Activated CD4-positive, alpha-beta T cell treated with anti-CD3 and anti-CD28 coated beads for 36 hours (primary cell): Measurements from ENCODE around the gene EPHA4. TPM values are rescaled to one million over a fixed set of nuclear protein-coding genes. Genes with fewer than 3 reads are reported as not detected.
"Not testable (repeated sequence)": the region's sequence is repeated elsewhere in the genome, so short reads cannot be mapped to it uniquely, and the experiment has no call there.

Experiments used
- ATAC-seq: fragments of 200-7000 bp; cut with Tn5 transposase; one replicate; pipeline ENCODE4 v1.10.0; 2021; ENCODE audit warnings: mild to moderate bottlenecking, moderate library complexity
- CTCF ChIA-PET: fragments of 350-600 bp; sonication (Branson Sonifier 250); formaldehyde crosslinking; loops from one replicate; lab custom pipeline; 2021; ENCODE audit warnings: antibody characterized with exemption; lab: Charles Lee
- POLR2A ChIA-PET: fragments of 350-600 bp; sonication (Branson Sonifier 250); formaldehyde crosslinking; loops from one replicate; lab custom pipeline; 2021; ENCODE audit warnings: antibody characterized with exemption, inconsistent platforms; lab: Charles Lee
- DNase-seq: peaks from one replicate; pipeline ENCODE4 v3.0.0-alpha.2; 2020
- H3K27ac Mint-ChIP-seq: one replicate; pipeline ENCODE4 v1.8.0; 2021; ENCODE audit warnings: mixed read lengths
- H3K27me3 Mint-ChIP-seq: one replicate; pipeline ENCODE4 v1.8.0; 2021; ENCODE audit warnings: mixed read lengths
- H3K36me3 Mint-ChIP-seq: one replicate; pipeline ENCODE4 v1.8.0; 2021; ENCODE audit warnings: low read depth, mixed read lengths
- H3K4me1 Mint-ChIP-seq: one replicate; pipeline ENCODE4 v1.8.0; 2021; ENCODE audit warnings: mixed read lengths
- H3K4me3 Mint-ChIP-seq: one replicate; pipeline ENCODE4 v1.8.0; 2021; ENCODE audit warnings: mild to moderate bottlenecking, moderate library complexity, mixed read lengths
- H3K9me3 Mint-ChIP-seq: one replicate; pipeline ENCODE4 v1.8.0; 2021; ENCODE audit warnings: low read depth, mixed read lengths
- intact Hi-C, 2 experiments: fragments of 100-400 bp; cut with DNase I in 1 of 2; cut with micrococcal nuclease in 1 of 2; formaldehyde crosslinking; loops; one replicate each; pipeline versions ENCODE4 v1.14.2 to v1.15.1; 2022 to 2024; cut with DNase I, micrococcal nuclease
- total RNA-seq, 2 experiments: library from RNA; stranded (reverse); gene quantifications; one replicate each; pipeline ENCODE4 v1.2.3, GENCODE V29; 2021

The EPHA4 gene
- total RNA-seq, 2 experiments from 2014 or later = 5.9 to 7.2 TPM

DNA sequence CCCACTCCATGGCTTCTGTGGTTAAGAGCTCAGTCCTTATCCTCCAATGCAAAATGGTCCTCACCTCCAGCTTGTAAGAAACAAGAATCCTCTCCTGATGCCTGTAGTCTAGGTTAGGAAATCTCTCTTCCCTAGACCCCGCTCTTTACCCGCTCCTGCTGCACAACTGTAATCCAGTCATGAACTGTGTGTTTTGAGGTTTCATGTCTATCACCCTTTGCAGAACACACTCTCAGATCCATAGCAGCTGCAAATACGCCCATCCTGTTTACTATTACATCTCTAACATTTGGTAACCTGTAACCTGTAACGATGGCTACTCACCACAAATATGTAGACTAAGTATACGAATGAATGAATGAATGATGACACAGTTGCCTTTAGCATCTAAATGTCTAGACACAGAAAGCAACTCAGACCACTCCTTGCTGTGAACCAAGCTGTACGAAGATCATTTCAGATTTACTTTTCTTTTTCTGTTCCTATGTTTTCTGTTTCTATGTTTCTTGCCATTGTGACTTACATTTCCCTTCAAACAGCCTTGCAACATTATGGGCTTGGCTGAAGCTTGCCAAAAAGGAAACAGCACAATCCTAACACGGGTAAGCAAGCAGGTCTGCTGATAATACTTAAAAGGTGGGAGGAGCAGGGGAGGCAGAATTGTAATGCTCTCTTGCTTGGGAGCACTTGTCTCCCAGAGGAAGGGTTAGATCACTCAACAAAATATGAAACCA is 53.7 kb downstream of the EPHA4 start:
- intact Hi-C loops = loop anchor here (1.0 to 5.0 kb wide), 6 partner anchors 16 to 1139 kb away; partner anchors contain the start of genes EPHA4 (in 1 of the 2) and FARSB (in 1 of the 2)
- Mint-ChIP-seq H3K4me1 (peaks cover 13% of the 10 kb centered on the region), H3K36me3 (no peaks in the 10 kb centered on the region), H3K9me3 (no peaks in the 10 kb centered on the region), H3K27ac (no peak overlapping the region), H3K4me3 (no peak overlapping the region), H3K27me3 (no peaks in the 10 kb centered on the region)
- POLR2A ChIA-PET = interaction anchor here (2.2 kb wide), 1 partner anchor 11 kb away, joined by 6 read pairs; no protein-coding TSS in a partner anchor
- peak; percentile 24 for DNase-seq
- CTCF ChIA-PET = interaction anchor here (0.7 to 1.9 kb wide), 7 partner anchors 13 to 371 kb away, joined by 3 to 5 read pairs (median 3); no protein-coding TSS in a partner anchor
- ATAC-seq = peak; percentile 72

DNA sequence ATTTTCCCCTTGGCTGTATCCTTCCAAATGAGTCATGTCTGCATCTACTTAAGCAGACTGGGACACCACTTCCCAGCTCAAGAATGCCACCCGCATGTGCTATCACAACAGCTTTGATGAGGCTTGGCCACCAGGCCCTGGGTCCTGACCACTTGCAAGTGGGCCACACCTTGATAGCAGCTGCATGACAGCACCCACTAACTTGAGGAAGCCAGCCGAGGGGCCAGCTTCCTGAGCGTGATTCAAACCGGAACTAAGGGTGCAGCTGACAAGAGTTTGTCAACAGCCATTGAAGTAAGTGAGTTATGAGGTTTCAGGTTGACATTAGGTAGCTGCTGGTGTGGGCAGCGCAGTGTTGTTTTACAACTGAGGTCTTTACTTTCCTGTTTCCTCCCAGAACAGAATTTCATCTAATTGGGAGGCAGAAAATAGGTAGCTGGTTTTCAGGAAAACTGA is 54.4 kb downstream of the EPHA4 start:
- Mint-ChIP-seq H3K4me3 (no peak overlapping the region), H3K27ac (no peak overlapping the region), H3K27me3 (no peaks in the 10 kb centered on the region), H3K36me3 (no peaks in the 10 kb centered on the region), H3K4me1 (peaks cover 13% of the 10 kb centered on the region), H3K9me3 (no peaks in the 10 kb centered on the region)
- intact Hi-C loops = loop anchor here (1.0 to 5.0 kb wide), 6 partner anchors 15 to 1140 kb away; partner anchors contain the start of genes EPHA4 (in 1 of the 2) and FARSB (in 1 of the 2)
- POLR2A ChIA-PET = interaction anchor here (2.2 kb wide), 1 partner anchor 10 kb away, joined by 6 read pairs; no protein-coding TSS in a partner anchor
- CTCF ChIA-PET = interaction anchor here (0.7 to 1.9 kb wide), 5 partner anchors 13 to 370 kb away, joined by 3 to 5 read pairs (median 4); no protein-coding TSS in a partner anchor
- peak; percentile 84 for DNase-seq
- ATAC-seq = peak; percentile 86

DNA sequence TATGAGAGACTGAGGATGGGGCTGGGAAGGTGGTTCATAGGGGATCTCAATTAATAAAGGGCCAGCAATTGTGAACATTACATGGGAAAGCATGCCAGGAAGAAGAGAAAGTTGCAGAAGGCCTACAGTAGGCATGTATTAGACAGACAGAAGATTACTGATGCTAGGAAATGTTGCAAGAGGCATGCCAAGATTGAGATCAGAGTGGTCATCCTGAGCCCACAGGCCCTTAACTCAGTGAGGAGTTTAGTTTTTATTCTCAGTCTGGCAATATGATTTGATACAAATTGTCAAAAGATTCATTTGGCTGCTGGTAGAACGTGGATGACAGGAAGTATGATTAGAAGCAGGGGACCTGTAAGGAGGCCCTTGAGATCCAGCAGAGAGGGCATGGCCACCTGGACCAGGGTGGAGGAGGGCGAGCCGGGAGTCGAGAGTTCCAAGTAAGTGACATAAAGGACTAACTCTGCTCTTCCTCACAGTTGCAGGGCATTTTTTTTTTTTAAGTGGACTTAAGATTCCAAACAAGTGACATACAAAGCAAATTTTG is 54.9 kb downstream of the EPHA4 start:
- ChIA-PET CTCF (interaction anchor here (0.7 to 1.2 kb wide), 4 partner anchors 14 to 370 kb away, joined by 3 to 5 read pairs (median 4); no protein-coding TSS in a partner anchor), POLR2A (no interaction called here)
- Mint-ChIP-seq H3K27ac (no peak overlapping the region), H3K4me3 (no peak overlapping the region), H3K36me3 (no peaks in the 10 kb centered on the region), H3K4me1 (peaks cover 13% of the 10 kb centered on the region), H3K9me3 (no peaks in the 10 kb centered on the region), H3K27me3 (no peaks in the 10 kb centered on the region)
- ATAC-seq (no peak), DNase-seq (peak; percentile 27)
- intact Hi-C loops = loop anchor here (1.0 to 5.0 kb wide), 3 partner anchors 15 to 1140 kb away; partner anchors contain the start of gene FARSB (in 1 of the 2)

DNA sequence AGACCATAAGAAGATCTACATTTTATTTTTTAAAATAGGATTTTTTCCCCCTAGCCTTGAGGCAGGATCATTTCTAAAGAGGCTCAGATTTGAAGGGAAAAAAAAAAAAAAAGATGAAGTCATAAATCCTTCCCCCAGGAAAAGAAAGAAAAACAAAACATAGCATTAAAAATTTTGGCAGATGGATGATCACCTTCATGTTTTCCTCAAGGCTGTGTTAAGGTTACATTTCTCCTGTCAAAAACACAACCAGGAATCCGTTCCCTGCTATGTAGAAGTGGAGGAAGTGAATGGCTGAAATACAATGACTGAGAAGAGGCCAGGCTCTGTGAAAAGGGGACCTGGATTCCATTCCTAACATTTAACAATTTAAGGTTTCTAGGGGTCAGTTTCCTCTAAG is 56.2 kb downstream of the EPHA4 start:
- intact Hi-C loops = loop anchor here (5.0 kb wide), 2 partner anchors 41 to 1141 kb away; partner anchors contain the start of gene FARSB (in 1 of the 2)
- POLR2A ChIA-PET = no interaction called here
- H3K27me3 Mint-ChIP-seq = no peaks in the 10 kb centered on the region

DNA sequence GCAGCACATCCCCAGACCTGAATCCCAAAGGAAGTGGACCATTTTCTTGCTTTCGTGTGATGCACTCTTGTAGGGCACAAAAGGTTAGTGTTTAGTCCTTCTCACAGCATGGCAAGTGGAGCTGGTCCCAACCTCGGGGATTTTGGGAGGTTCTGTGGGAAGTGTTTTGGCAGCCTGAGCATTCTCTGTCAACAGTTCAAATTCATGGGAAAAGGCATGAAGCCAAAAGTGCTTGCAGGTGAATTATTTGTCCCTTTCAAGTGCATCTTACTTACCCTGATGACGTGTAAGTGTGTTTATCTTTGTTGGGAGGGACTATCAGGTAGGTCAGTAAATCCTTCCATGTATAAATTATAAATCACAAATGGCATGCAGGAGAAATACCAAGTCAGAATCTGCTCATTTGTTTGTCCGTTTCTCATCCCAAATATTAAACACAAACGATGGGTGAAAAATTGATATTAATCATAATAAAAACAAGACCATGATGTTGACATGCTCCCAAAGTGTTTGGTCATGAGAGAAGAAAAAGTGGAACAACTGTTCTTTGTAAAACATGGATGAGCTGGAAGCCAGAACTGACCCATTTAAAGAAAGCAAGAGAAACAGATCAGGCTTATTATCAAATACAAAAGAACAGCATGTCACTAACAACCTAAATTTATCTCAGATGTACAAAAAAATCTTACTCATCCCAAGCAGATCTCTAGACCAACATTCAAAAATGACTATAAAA is 57.6 kb downstream of the EPHA4 start:
- ATAC-seq (no peak), DNase-seq (no peak)
- Mint-ChIP-seq H3K4me3 (no peak overlapping the region), H3K4me1 (peaks cover 4% of the 10 kb centered on the region), H3K9me3 (no peaks in the 10 kb centered on the region), H3K27me3 (no peaks in the 10 kb centered on the region), H3K36me3 (no peaks in the 10 kb centered on the region), H3K27ac (no peak overlapping the region)
- POLR2A ChIA-PET = no interaction called here
- intact Hi-C loops = loop anchor here (5.0 kb wide), 2 partner anchors 43 to 1143 kb away; partner anchors contain the start of gene FARSB (in 1 of the 2)
- CTCF ChIA-PET = interaction anchor here (0.6 kb wide), 1 partner anchor 20 kb away, joined by 3 read pairs; no protein-coding TSS in a partner anchor

More for the DNA sequence above, 56.2 kb downstream of the EPHA4 start:
- peaks cover 7% of the 10 kb centered on the region for H3K4me1 Mint-ChIP-seq
- no peak for DNase-seq
- no peaks in the 10 kb centered on the region for H3K9me3 Mint-ChIP-seq
- no peak overlapping the region for H3K27ac Mint-ChIP-seq
- ATAC-seq = no peak
- CTCF ChIA-PET = no interaction called here
- no peaks in the 10 kb centered on the region for H3K36me3 Mint-ChIP-seq
- H3K4me3 Mint-ChIP-seq = no peak overlapping the region

DNA sequence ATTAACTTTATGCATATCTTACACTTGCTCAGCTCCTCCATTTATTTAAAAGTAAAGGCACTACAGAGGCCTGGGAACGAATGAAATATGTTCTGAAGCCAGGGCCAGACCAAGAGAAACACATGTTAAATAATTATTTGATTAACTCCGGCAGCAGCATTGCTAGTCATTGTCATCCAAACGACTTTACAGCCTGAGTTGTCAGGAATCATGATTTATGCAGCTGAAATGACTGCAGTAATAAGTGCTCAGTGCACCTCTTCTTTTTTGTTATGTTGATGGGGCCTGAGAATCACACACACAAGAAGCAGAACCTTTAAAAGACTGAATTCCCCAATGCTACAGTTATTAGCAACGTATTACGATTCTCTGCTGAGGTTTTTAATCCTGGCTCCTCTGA is 58.9 kb downstream of the EPHA4 start:
- no peaks in the 10 kb centered on the region for H3K9me3 Mint-ChIP-seq
- CTCF ChIA-PET = interaction anchor here (0.5 to 0.6 kb wide), 2 partner anchors 90 to 252 kb away, joined by 3 read pairs; no protein-coding TSS in a partner anchor
- no peak overlapping the region for H3K4me3 Mint-ChIP-seq
- DNase-seq (no peak), ATAC-seq (no peak)
- POLR2A ChIA-PET = no interaction called here
- intact Hi-C loops = no loop called here
- no peaks in the 10 kb centered on the region for H3K27me3 Mint-ChIP-seq
- no peak overlapping the region for H3K27ac Mint-ChIP-seq
- H3K4me1 Mint-ChIP-seq = peaks cover 4% of the 10 kb centered on the region
- H3K36me3 Mint-ChIP-seq = no peaks in the 10 kb centered on the region

DNA sequence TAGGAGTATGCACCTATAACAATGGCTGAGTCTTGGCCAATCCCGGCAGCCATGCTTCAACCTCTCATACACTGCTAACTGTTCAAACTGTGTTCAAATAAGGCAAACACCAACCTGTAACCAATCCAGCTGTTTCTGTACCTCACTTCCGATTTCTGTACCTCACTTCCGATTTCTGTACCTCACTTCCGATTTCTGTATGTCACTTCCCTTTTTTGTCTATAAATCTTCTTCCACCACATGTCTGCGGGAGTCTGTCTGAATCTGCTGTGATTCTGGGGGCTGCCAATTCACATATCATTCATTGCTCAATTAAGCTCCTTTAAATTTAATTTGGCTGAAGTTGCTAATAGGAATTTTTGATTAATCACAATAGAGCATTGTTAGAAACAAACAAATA is 60.8 kb downstream of the EPHA4 start:
- H3K36me3 Mint-ChIP-seq, CTCF ChIA-PET, ATAC-seq: not testable (repeated sequence)

DNA sequence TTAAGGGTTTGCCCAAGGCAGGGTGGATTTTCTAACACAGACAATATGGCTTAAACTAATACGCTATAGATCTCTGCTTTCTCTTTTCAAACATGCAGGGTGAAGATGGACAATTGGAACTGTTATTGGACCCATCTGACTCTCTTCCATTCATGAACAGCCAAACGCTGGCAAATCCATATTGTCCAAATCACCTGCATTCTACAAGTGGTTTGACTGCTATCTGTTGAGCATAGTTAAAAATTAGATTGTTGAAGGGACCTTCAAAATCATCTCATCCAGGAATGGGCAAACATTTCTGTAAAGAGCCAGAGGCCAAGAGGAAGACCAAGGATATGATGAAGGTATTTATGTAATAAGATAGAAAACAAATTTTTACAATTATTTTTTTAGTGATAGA is 65.6 kb downstream of the EPHA4 start:
- ChIA-PET CTCF (no interaction called here), POLR2A (no interaction called here)
- Mint-ChIP-seq H3K4me3 (no peak overlapping the region), H3K27me3 (no peaks in the 10 kb centered on the region), H3K27ac (no peak overlapping the region), H3K4me1 (peaks cover 33% of the 10 kb centered on the region), H3K36me3 (no peaks in the 10 kb centered on the region), H3K9me3 (no peaks in the 10 kb centered on the region)
- ATAC-seq (no peak), DNase-seq (no peak)
- intact Hi-C loops = no loop called here

More for the DNA sequence above, 60.8 kb downstream of the EPHA4 start:
- peaks cover 11% of the 10 kb centered on the region for H3K4me1 Mint-ChIP-seq
- H3K27ac Mint-ChIP-seq, POLR2A ChIA-PET, intact Hi-C loops, H3K27me3 Mint-ChIP-seq, DNase-seq, H3K4me3 Mint-ChIP-seq, H3K9me3 Mint-ChIP-seq: not testable (repeated sequence)

DNA sequence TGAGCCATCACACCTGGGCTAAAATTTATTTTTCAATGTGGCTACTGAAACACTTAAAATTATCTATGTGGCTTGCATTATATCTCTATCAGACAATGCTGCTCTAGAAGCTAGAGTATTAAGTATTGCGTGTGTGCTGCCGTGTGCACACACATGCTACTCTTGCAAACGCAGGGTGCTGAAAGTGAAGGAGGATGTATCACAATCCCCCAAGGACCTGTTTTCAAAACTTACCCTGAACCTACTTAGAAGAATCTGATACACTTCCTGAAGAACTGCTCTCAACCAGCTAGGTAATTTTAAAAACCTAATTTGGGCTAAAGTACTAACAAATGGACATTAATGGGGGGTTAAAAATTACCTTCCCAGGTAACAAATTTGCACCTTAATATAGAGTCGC is 66.5 kb downstream of the EPHA4 start:
- Mint-ChIP-seq H3K4me3 (no peak overlapping the region), H3K9me3 (no peaks in the 10 kb centered on the region), H3K27ac (no peak overlapping the region), H3K36me3 (peaks cover under 1% of the 10 kb centered on the region), H3K27me3 (no peaks in the 10 kb centered on the region), H3K4me1 (peaks cover 32% of the 10 kb centered on the region)
- ATAC-seq (no peak), DNase-seq (no peak)
- POLR2A ChIA-PET = interaction anchor here (0.6 kb wide), 1 partner anchor 35 kb away, joined by 5 read pairs; no protein-coding TSS in a partner anchor
- CTCF ChIA-PET = interaction anchor here (0.7 to 1.0 kb wide), 2 partner anchors 50 to 1172 kb away, joined by 3 to 4 read pairs; no protein-coding TSS in a partner anchor
- intact Hi-C loops = no loop called here

DNA sequence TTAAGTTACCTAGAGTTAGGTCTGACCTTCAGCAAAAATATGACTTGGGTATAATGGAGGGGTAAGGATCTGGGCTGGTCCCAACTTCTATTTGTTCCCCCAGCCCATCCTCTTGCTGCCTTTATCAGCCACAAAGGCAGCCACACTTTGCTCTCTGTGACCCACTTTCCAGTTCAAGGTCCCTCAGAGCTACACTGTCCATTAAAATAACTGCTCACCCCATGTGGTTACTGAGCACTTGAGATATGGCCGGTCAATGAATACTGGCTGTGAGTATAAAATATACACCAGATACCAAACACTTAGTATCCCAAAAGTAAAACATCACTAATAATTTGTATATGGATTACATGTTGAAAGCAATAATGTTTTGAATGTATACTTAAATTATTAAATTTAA is 67.2 kb downstream of the EPHA4 start:
- H3K9me3 Mint-ChIP-seq = no peaks in the 10 kb centered on the region
- POLR2A ChIA-PET = no interaction called here

More for the DNA sequence above, 67.2 kb downstream of the EPHA4 start:
- Mint-ChIP-seq H3K4me1 (peaks cover 39% of the 10 kb centered on the region), H3K27ac (no peak overlapping the region), H3K27me3 (no peaks in the 10 kb centered on the region), H3K4me3 (no peak overlapping the region), H3K36me3 (peaks cover 2% of the 10 kb centered on the region)
- DNase-seq (no peak), ATAC-seq (no peak)
- intact Hi-C loops = loop anchor here in 1 of 2 experiments (5.0 kb wide), 1 partner anchor 67 kb away; the partner anchor contains the start of gene EPHA4
- CTCF ChIA-PET = no interaction called here
